ENCODE measurements around the gene SLC35A3. TPM values are rescaled to one million over a fixed set of nuclear protein-coding genes. Genes with fewer than 3 reads are reported as not detected.

SLC35A3 gene
- total and polyA plus RNA-seq, 2 of the 4 experiments (the other 2 are of a cell fraction): 9.6 to 13.6 TPM

DNA sequence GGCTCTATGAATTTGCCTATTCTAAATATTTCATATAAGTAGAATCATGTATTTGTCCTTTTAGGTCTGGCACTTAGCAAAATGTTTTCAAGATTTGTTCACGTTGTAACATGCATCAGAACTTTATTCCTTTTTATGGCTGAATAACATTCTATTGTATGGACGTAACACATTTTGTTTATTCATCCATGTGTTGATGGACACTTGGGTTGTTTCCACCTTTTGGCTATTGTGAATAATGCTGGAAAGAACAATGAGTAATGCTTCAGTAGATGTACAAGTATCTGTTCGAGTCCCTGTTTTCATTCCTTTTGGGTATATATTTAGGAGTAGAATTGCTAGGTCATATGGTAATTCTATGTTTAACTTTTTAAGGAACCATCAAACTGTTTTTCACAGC lies 24.7 kb downstream of the SLC35A3 start:
- intact Hi-C loops (cut with micrococcal nuclease) (no loop called here), in situ Hi-C loops (cut with MboI; ENCODE audit: low sequenced_read_pairs) (no loop called here), dilution Hi-C loops (cut with HindIII; ENCODE audit: low sequenced_read_pairs, unreplicated experiment) (no loop called here)
- no peak overlapping the region for H3K56ac ChIP-seq (ENCODE audit: extremely low read depth, insufficient read depth, low read length)
- H3K4me3 ChIP-seq (ENCODE audit: insufficient read depth, low read depth, low read length): no peak overlapping the region
- H3K27me3 ChIP-seq (ENCODE audit: control insufficient read depth, insufficient read depth, low read length): no peaks in the 10 kb centered on the region
- no peak overlapping the region for H3K18ac ChIP-seq (ENCODE audit: low read depth, low read length)
- no peaks in the 10 kb centered on the region for H3K9me1 ChIP-seq (ENCODE audit: insufficient read depth, low read length)
- no peak overlapping the region for H4K5ac ChIP-seq (ENCODE audit: low read depth, low read length)
- H3K23ac ChIP-seq (ENCODE audit: low read depth, low read length): no peak overlapping the region
- BruUV-seq (replicated peaks): no TSS peak
- no peak overlapping the region for H3K9ac ChIP-seq (ENCODE audit: low read depth, low read length)
- H3K4ac ChIP-seq (ENCODE audit: low read depth, low read length): no peak overlapping the region
- H4K91ac ChIP-seq (ENCODE audit: insufficient read depth, low read depth, low read length): no peak overlapping the region
- no peak overlapping the region for H2BK5ac ChIP-seq (ENCODE audit: low read depth, low read length, poor library complexity, severe bottlenecking)
- H3K4me1 ChIP-seq (ENCODE audit: control insufficient read depth, insufficient read depth, low read length): no peaks in the 10 kb centered on the region
- peaks cover 4% of the 10 kb centered on the region for H3K9me3 ChIP-seq (ENCODE audit: control insufficient read depth, insufficient read depth, low read length)
- H4K20me1 ChIP-seq (ENCODE audit: insufficient read depth, low read length): peaks cover 3% of the 10 kb centered on the region; the same call in 1 of the 2 replicates
- no peak overlapping the region for H2AK5ac ChIP-seq (ENCODE audit: low read depth, low read length)
- no CpG with 5 or more reads among the region's 3 CpGs for WGBS, 2 experiments (ENCODE audit: extremely low coverage in 2 of 2, insufficient read length in 1 of 2)
- H4K8ac ChIP-seq (ENCODE audit: low read depth in 2 of 2, low read length in 2 of 2): no peak overlapping the region
- peaks cover 3% of the 10 kb centered on the region for H3K36me3 ChIP-seq (ENCODE audit: control insufficient read depth, insufficient read depth, low read length)
- H2BK15ac ChIP-seq (ENCODE audit: low read depth, low read length): no peak overlapping the region
- POLR2A ChIA-PET (ENCODE audit: unreplicated experiment): no interaction called here
- H2BK120ac ChIP-seq (ENCODE audit: low read depth, low read length): no peak overlapping the region
- no peak overlapping the region for H3K14ac ChIP-seq (replicated peaks; ENCODE audit: low read depth, low read length)
- H3K79me1 ChIP-seq (ENCODE audit: low read depth in 1 of 2, low read length in 2 of 2): peaks cover 7 to 28% of the 10 kb centered on the region in 2 experiments
- DNase-seq (no peak), ATAC-seq (ENCODE audit: low read depth) (no peak)
- CTCF ChIA-PET: no interaction called here
- no peak overlapping the region for H2AK9ac ChIP-seq (replicated peaks; ENCODE audit: low read depth, low read length, poor library complexity)
- TF ChIP-seq SMC3 (IDR thresholded peaks at IDR 0.05; ENCODE audit: low read depth, low read length): no peak
- no peak for TF ChIP-seq NFE2L2 (IDR thresholded peaks at IDR 0.05; ENCODE audit: low read depth, low read length)
- TF ChIP-seq RAD21 (IDR thresholded peaks at IDR 0.05; ENCODE audit: low read length): no peak
- no peak for TF ChIP-seq RCOR1 (IDR thresholded peaks at IDR 0.05; ENCODE audit: insufficient replicate concordance, low read length)
- TF ChIP-seq RFX5 (IDR thresholded peaks at IDR 0.05; ENCODE audit: low read depth, low read length): no peak
- TF ChIP-seq MAFK (IDR thresholded peaks at IDR 0.05; ENCODE audit: low read depth, low read length): no peak
- no peak for TF ChIP-seq POLR2A (IDR thresholded peaks at IDR 0.05; ENCODE audit: low read depth, low read length)
- TF ChIP-seq FOS (IDR thresholded peaks at IDR 0.05; ENCODE audit: low read depth, low read length): no peak
- no peak for TF ChIP-seq MXI1 (IDR thresholded peaks at IDR 0.05; ENCODE audit: borderline replicate concordance, low read depth, low read length)
- TF ChIP-seq, protein P1, sequence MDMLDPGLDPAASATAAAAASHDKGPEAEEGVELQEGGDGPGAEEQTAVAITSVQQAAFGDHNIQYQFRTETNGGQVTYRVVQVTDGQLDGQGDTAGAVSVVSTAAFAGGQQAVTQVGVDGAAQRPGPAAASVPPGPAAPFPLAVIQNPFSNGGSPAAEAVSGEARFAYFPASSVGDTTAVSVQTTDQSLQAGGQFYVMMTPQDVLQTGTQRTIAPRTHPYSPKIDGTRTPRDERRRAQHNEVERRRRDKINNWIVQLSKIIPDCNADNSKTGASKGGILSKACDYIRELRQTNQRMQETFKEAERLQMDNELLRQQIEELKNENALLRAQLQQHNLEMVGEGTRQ (IDR thresholded peaks at IDR 0.05; ENCODE audit: low read depth, low read length): no peak
- TF ChIP-seq CHD1 (IDR thresholded peaks at IDR 0.05; ENCODE audit: low read depth, low read length): no peak
- TF ChIP-seq, protein P2, sequence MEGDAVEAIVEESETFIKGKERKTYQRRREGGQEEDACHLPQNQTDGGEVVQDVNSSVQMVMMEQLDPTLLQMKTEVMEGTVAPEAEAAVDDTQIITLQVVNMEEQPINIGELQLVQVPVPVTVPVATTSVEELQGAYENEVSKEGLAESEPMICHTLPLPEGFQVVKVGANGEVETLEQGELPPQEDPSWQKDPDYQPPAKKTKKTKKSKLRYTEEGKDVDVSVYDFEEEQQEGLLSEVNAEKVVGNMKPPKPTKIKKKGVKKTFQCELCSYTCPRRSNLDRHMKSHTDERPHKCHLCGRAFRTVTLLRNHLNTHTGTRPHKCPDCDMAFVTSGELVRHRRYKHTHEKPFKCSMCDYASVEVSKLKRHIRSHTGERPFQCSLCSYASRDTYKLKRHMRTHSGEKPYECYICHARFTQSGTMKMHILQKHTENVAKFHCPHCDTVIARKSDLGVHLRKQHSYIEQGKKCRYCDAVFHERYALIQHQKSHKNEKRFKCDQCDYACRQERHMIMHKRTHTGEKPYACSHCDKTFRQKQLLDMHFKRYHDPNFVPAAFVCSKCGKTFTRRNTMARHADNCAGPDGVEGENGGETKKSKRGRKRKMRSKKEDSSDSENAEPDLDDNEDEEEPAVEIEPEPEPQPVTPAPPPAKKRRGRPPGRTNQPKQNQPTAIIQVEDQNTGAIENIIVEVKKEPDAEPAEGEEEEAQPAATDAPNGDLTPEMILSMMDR (conservative IDR thresholded peaks at IDR 0.05; ENCODE audit: low read depth, low read length): no peak
- TF ChIP-seq BHLHE40 (IDR thresholded peaks at IDR 0.05; ENCODE audit: low read depth, low read length): no peak
- TF ChIP-seq, protein P3, sequence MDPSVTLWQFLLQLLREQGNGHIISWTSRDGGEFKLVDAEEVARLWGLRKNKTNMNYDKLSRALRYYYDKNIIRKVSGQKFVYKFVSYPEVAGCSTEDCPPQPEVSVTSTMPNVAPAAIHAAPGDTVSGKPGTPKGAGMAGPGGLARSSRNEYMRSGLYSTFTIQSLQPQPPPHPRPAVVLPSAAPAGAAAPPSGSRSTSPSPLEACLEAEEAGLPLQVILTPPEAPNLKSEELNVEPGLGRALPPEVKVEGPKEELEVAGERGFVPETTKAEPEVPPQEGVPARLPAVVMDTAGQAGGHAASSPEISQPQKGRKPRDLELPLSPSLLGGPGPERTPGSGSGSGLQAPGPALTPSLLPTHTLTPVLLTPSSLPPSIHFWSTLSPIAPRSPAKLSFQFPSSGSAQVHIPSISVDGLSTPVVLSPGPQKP (IDR thresholded peaks at IDR 0.05; ENCODE audit: borderline replicate concordance, low read depth, low read length): no peak
- no peak for TF ChIP-seq MAZ (IDR thresholded peaks at IDR 0.05; ENCODE audit: borderline replicate concordance, low read depth, low read length)
- TF ChIP-seq CEBPB (IDR thresholded peaks at IDR 0.05; ENCODE audit: low read depth, low read length): no peak
- no peak overlapping the region for H2BK20ac ChIP-seq (ENCODE audit: low read depth, low read length)
- no peak overlapping the region for H2AFZ ChIP-seq (replicated peaks; ENCODE audit: low read length, poor library complexity)
- no peak overlapping the region for H3K4me2 ChIP-seq (ENCODE audit: low read depth, low read length)
- no peak overlapping the region for H3K27ac ChIP-seq (ENCODE audit: insufficient read depth, low read length)
